OCI-LY1 (cell line): ENCODE results near the gene NCAPG.

Experiments
- H2AFZ ChIP-seq: fragments of 200-600 bp; sonication (generic), shearing (Covaris generic); 2 replicates; pipeline ENCODE4 v1.6.0; 2014; ENCODE audit warnings: antibody characterized with exemption, mild to moderate bottlenecking, low read length
- H3F3A ChIP-seq: fragments of 200-600 bp; sonication (generic), shearing (Covaris generic); 2 replicates; pipeline ENCODE4 v1.6.0; 2014; ENCODE audit warnings: mild to moderate bottlenecking, antibody characterized with exemption, low read length, moderate library complexity; ENCODE audit not compliant: insufficient read depth
- H3K27ac ChIP-seq: fragments of 200-600 bp; sonication (generic); 2 replicates; pipeline ENCODE4 v1.5.1; 2014; ENCODE audit warnings: low read length, mixed run types, mild to moderate bottlenecking, low read depth; ENCODE audit not compliant: poor library complexity, severe bottlenecking
- H3K27me3 ChIP-seq: fragments of 200-600 bp; sonication (generic); 2 replicates; pipeline ENCODE4 v1.6.0; 2014; ENCODE audit warnings: antibody characterized with exemption, mild to moderate bottlenecking, low read length, moderate library complexity; ENCODE audit not compliant: insufficient read depth
- H3K36me3 ChIP-seq: fragments of 200-600 bp; sonication (generic); 2 replicates; pipeline ENCODE4 v1.6.1; 2014; ENCODE audit warnings: mild to moderate bottlenecking, antibody characterized with exemption, low read length, moderate library complexity, mixed read lengths; ENCODE audit not compliant: insufficient read depth
- H3K4me1 ChIP-seq: fragments of 200-600 bp; sonication (generic); 2 replicates; pipeline ENCODE4 v1.5.1; 2014; ENCODE audit warnings: mild to moderate bottlenecking, low read length, moderate library complexity; ENCODE audit not compliant: insufficient read depth, severe bottlenecking
- H3K4me2 ChIP-seq: fragments of 200-600 bp; sonication (generic), shearing (Covaris generic); 2 replicates; pipeline ENCODE4 v1.6.1; 2014; ENCODE audit warnings: low read length
- H3K4me3 ChIP-seq: fragments of 200-600 bp; sonication (generic); 2 replicates; pipeline ENCODE4 v1.5.1; 2014; ENCODE audit warnings: low read length, low read depth, mild to moderate bottlenecking, mixed read lengths; ENCODE audit not compliant: poor library complexity, severe bottlenecking
- H3K79me2 ChIP-seq: fragments of 200-600 bp; shearing (Covaris generic); 2 replicates; pipeline ENCODE4 v1.6.1; 2016; ENCODE audit warnings: mixed run types, low read length, mixed read lengths; ENCODE audit not compliant: insufficient read depth
- H3K9ac ChIP-seq: fragments of 200-600 bp; sonication (generic), shearing (Covaris generic); 2 replicates; pipeline ENCODE4 v1.6.1; 2014; ENCODE audit warnings: mild to moderate bottlenecking, low read length, mixed read lengths
- H3K9me2 ChIP-seq: fragments of 200-600 bp; sonication (generic), shearing (Covaris generic); 2 replicates; pipeline ENCODE4 v1.6.1; 2014; ENCODE audit warnings: low read depth, mild to moderate bottlenecking, low read length, mixed read lengths
- H3K9me3 ChIP-seq: fragments of 200-600 bp; shearing (Covaris generic); 2 replicates; pipeline ENCODE4 v1.6.1; 2014; ENCODE audit warnings: low read length, mixed read lengths
- H4K20me1 ChIP-seq: fragments of 200-600 bp; sonication (generic), shearing (Covaris generic); 2 replicates; pipeline ENCODE4 v1.6.0; 2016; ENCODE audit warnings: mild to moderate bottlenecking, low read length; ENCODE audit not compliant: insufficient read depth
- CTCF ChIP-seq: fragments of 200-600 bp; sonication (generic), shearing (Covaris generic); IDR thresholded peaks from 2 replicates; pipeline ENCODE4 v1.5.1; 2017; ENCODE audit warnings: mild to moderate bottlenecking, antibody characterized with exemption, low read length, moderate library complexity, mixed read lengths
- EZH2 ChIP-seq: fragments of 200-600 bp; sonication (generic), shearing (Covaris generic); IDR thresholded peaks from 2 replicates; pipeline ENCODE4 v1.8.0; 2017; ENCODE audit warnings: borderline replicate concordance, mixed run types, mild to moderate bottlenecking, antibody characterized with exemption, low read length, moderate library complexity, mixed read lengths

The NCAPG gene

GRCh38 chr4:17763416-17763815, 47.4 kb upstream of the NCAPG start:
- Histone ChIP-seq H3K9me3 (no peaks in the 10 kb centered on the region), H3K79me2 (no peaks in the 10 kb centered on the region), H3K4me3 (no peak overlapping the region), H3K27ac (no peak overlapping the region), H2AFZ (no peak overlapping the region), H3K4me1 (no peaks in the 10 kb centered on the region), H4K20me1 (no peaks in the 10 kb centered on the region), H3K36me3 (no peaks in the 10 kb centered on the region), H3K9ac (no peak overlapping the region), H3K4me2 (no peak overlapping the region), H3K9me2 (no peaks in the 10 kb centered on the region), H3F3A (no peaks in the 10 kb centered on the region), H3K27me3 (no peaks in the 10 kb centered on the region)
- TF ChIP-seq CTCF: no peak
- TF ChIP-seq EZH2: no peak

DNA sequence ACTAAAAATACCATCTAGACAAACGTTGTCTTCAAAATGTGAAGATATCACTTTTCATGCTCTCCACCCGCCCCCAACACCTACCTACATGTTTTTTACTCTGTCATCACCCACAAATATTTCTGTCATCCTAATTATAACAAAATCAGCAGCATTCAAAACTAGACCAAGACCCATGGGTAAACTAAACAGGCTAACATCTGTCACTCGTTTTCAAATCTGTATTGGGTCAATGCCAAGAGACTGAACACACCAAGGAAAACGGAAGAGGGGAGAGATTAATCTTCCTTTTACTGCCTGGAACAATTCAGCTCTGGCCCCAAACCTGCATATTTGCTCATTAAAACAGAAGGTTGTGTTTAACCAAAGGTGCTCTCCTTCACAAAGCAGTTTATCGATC, 46.8 kb upstream of the NCAPG start:
- Histone ChIP-seq H3K4me1 (no peaks in the 10 kb centered on the region), H3K27ac (no peak overlapping the region), H3K36me3 (no peaks in the 10 kb centered on the region), H4K20me1 (no peaks in the 10 kb centered on the region), H3K9me3 (no peaks in the 10 kb centered on the region), H3K9me2 (no peaks in the 10 kb centered on the region), H3K27me3 (no peaks in the 10 kb centered on the region), H3K79me2 (no peaks in the 10 kb centered on the region), H3K4me2 (no peak overlapping the region), H3K9ac (no peak overlapping the region), H2AFZ (no peak overlapping the region), H3F3A (no peaks in the 10 kb centered on the region), H3K4me3 (no peak overlapping the region)
- TF ChIP-seq EZH2: no peak
- no peak for TF ChIP-seq CTCF

GRCh38 chr4:17765514-17766286, 45.1 kb upstream of the NCAPG start:
- no peaks in the 10 kb centered on the region for H3K36me3 ChIP-seq
- H3K4me2 ChIP-seq: no peak overlapping the region
- H3K27me3 ChIP-seq: no peaks in the 10 kb centered on the region
- H3K27ac ChIP-seq: no peak overlapping the region
- H3K9ac ChIP-seq: no peak overlapping the region
- no peak overlapping the region for H2AFZ ChIP-seq
- no peaks in the 10 kb centered on the region for H3K79me2 ChIP-seq
- H3K4me1 ChIP-seq: no peaks in the 10 kb centered on the region
- no peaks in the 10 kb centered on the region for H3K9me3 ChIP-seq
- H3K4me3 ChIP-seq: no peak overlapping the region
- no peaks in the 10 kb centered on the region for H3F3A ChIP-seq
- no peaks in the 10 kb centered on the region for H4K20me1 ChIP-seq
- no peaks in the 10 kb centered on the region for H3K9me2 ChIP-seq
- TF ChIP-seq EZH2: no peak
- TF ChIP-seq CTCF: no peak
